Hematopoietic multipotent progenitor cell treated with erythropoietin and hydrocortisone succinate and interleukin-3 and kit ligand, for 8 days (in vitro differentiated cells): ENCODE measurements around the gene ATL2.
A peak's percentile ranks its signal among the peaks of the same experiment; 100 is the strongest.
"Not testable (repeated sequence)": the region's sequence is repeated elsewhere in the genome, so short reads cannot be mapped to it uniquely, and the experiment has no call there.

ENCODE experiments used
- DNase-seq: peaks from one replicate; pipeline ENCODE4 v3.0.0-alpha.2; 2015

The ATL2 gene

DNA sequence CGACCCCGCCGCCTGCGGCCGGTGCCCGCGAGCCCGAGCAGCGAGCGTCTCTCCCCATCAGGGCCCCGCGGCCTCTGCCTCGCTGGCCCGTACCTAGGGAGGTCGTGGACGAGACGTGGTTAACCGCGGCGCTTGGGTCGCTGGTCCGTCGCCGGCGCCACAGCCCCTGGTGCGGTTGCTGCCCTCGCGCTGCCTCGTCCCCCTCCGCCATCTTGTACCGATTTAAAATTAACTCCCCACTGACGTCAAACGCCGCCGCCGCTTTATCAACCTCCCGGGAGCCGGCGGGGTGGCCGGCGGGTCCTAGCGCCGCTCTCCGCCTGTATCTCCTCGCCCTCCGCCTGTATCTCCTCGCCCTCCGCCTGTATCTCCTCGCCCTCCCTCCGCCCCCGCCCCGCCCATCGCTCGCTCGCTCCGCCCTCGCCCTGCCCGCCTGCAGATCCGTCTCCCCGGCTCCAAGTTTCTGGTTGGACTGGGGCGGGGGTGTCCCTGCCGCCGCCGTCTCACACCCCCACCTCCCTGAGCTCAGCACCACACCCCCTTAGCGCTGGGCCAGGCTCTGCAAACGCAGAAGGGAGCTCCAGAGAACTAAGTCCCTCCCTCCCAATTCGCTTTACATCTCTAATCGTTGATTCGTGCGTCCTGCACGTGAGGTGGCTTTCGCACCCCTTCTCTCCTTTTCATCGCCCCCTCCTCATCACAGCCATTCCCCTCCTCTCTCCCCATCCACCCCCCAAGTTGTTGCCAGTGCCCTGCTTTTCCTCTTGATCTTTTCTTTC is at the start of gene ATL2:
Gene ATL2, minus strand, starts transcription at position 224 of the 779 bp plus-strand sequence. Its CDS starts 13 bp downstream, at position 211.
- DNase-seq: peak; percentile 94

DNA sequence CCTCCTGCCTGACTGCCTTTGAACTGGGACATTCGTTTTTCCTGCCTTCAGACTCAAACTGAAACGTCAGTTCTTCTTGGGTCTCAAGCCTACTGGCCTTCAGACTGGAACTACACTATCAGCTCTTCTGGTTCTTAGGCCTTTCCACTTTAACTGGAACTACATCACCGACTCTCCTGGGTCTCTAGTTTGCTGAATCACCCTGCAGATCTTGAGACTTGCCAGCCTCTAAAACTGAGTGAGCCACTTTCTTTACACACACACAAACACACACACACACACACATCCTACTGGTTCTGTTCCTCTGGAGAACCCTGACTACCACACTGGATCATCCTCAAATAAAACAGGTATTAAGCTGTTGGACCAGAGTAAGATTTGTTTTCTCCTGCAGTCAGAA is 46.7 kb upstream of the ATL2 start:
- no peak for DNase-seq

DNA sequence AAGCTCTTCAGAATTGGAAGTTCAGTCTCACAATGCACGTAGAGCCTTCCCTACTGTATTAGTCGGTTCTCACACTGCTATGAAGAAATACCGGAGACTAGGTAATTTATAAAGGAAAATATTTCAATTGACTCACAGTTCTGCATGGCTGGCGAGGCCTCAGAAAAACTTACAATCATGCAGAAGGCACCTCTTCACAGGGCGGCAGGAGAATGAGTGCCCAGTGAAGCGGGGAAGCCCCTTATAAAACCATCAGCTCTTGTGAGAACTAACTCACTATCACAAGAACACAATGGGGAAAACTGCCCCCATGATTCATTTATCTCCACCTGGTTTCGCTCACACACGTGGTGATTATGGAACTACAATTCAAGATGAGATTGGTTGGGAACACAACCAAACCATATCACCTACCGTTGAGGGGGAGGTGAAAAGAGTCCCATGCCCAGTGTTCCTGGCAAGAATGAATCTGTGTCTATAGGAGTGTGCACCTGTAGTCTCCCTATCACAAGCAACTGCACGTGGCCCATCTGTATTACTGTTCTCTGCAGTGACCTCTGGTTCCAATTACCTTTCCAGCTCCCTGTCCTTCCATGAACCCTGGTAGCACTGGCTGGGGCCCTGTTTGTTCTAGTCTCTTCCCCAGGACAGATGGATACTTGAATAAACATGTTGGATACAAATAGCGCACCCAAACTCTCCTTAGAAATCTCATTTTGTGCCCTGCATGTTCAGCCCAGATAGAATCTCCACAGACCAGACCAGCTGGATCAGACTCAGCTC is 44.4 kb upstream of the ATL2 start:
- DNase-seq: no peak

DNA sequence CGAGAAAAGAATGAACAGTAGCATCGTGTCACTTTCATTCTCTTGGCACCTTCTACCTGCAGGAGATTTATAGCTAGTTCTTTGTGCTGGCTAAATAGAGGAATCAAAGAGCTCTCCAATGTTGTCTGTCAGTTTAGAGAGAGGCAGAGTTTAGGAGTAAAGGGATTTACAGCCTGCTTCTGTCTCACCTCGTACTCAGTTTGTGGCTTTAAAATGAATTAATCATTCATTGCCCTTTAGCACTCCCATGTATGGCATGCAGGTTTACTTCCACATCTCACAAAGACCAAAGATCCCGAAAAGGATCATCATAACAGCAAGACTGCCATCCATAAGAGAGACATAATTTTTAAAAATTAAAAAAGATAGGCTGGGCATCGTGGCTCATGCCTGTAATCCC is 42.4 kb upstream of the ATL2 start:
- no peak for DNase-seq

GRCh38 chr2:38418735-38419134 is 41.7 kb upstream of the ATL2 start:
- DNase-seq: no peak

DNA sequence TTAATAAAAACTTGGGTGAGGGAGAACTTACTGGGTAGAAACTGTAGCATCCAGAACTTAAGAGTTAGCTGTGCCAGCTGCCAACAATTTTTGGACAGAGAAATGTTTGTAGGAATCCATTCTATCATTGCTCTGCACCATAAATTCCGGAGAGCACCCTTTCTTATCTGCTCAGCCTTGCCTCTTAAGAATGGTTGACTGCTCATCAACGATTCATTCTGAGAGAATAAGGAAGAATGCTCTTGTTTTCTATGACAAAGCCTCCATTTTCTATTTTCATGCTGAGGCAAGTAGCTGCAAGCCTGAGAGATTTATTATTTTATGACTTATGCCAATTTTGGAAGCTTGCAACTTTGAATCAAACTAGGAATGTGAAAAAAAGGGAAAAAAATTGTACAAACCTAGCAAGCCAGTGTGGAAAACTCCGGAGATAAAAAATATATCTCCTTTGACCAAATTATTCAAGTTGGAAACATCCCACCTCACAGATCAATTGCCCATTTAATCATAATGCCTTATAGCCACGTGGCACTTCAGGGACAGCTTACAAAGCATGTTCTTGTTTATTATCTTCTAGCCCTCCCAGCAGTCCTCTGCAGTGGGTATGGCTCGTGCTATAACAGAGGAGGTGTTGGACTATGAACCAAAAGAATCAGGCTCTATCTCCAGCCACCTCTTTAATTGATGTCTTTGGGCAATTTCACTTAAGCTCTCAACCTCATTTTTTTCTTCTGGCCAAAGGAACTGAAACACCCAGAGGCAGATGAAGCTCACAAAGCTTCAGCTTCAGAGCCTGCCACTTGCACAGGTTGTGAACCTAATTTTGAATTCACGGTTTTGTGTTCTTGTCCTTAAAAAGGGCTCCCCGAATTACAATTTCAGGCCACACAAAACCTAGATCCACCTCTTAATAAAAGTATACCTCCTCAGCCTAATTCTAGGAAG is 40.9 kb upstream of the ATL2 start:
- no peak for DNase-seq

- no peak for DNase-seq
Observed at GRCh38 chr2:38416296-38417036, 39.4 kb upstream of the ATL2 start.

DNA sequence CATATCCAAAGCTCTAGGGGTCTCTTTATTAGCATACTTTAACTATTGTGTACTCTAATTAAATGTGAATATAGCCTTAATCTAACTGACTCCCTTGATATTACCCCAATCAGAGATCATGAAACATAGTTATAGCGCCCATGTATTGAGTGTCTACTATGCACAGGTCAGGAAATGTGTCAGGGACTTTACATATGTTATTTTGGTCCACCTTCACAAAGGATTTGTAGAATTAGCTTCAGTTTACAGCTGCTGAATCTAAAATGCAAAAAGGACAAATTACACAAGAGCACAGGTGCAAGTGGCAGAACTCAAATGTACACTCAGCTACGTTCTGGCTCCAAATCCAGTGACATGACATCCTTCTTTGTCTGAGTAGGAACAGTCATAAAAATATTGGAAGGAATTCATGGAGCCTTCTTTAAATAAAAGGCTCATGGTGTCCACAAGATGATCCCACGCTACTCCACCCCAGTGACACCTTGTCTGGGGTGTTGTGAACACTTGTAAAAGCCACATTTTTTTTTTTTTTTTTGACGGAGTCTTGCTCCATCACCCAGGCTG is 38.7 kb upstream of the ATL2 start:
- DNase-seq: no peak

DNA sequence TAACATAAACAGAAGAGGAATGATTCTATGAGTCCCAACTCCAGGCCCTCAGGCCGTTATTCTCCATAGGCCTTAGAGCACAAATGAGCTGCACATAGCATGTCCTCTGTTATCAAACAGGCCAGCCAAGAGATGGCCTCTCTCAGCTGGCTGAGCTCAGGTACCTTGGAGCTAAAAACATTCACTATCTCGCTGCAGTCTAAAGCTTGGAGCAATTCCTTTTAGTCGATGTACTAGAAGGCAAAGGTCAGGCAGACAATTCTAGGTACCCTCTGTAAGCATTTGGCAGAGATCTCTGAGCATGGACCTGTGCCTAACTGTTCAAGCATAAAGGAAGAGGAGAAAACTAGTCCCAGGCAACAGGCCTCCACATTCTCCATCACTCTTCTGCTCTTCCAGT is 38.0 kb upstream of the ATL2 start:
- DNase-seq: no peak

DNA sequence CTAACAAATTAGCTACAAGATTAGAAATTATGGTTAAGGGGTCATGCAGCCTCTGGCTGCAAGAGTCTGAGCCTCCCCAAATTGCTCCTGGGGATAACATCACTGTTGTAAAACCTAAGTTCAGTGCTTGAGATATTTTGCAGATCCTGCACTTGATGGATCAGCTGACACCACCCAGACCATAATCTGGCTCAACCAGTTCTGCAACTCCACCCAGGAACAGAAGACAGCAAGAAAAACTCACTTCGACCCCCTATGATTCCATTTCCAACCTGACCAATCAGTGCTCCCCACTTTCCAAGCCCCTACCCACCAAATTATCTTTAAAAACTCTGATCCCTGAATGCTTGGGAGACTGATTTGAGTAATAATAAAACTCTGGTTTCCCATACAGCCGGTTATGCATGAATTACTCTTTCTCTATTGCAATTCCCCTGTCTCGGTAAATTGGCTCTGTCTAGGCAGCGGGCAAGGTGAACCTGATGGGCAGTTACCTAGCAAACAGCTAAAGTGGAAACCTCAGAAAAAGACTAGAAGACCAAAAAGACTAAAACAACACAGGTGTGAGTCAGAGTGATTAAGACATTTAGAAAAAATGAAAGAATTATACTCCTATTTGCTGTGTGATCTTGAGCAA is 35.3 kb upstream of the ATL2 start:
- not testable (repeated sequence) for DNase-seq

DNA sequence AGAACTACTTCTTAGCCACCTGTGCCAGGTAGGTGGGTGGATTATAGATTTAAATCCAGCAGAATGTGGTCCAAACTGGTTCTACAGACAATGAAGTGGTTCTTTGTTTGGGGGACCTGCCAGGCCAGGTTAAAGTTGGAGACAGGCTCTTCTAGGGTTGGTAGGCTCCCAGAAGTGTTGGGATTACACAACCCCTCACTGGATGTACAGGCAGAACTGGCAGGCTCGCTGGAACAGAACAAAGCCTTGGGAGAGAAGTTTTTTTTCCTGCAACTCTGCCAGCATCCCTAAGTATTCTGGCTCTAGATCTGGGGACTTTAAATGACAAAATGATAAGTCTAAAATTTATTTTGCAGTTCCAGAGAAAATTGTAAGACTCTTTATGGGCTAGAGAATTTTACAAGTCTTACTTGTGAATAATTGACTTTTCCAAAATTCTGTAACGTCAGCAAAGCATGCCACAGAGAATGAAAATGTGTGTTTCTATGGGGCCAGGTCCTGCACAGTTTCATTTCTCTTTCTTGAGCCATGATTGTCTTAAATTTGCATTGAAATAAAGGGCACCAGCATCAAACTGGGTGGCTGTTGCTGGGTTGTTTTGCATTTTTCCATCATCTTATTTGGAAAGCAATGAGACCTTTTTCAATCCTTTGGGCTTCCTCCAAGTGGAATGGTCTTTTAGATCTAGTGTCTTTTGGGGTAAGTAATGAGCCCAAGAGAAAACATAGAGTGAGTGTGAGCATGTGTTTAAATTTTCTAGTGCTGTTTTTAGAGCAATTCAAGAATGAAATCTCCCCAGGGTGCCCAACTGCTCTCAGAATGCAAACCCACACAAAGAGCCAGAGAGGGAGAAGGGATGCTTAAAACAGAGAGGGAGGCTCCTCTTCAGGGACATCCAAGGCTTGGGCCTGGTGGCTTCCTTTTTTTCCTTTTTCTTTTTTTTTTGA is 32.4 kb upstream of the ATL2 start:
- no peak for DNase-seq

DNA sequence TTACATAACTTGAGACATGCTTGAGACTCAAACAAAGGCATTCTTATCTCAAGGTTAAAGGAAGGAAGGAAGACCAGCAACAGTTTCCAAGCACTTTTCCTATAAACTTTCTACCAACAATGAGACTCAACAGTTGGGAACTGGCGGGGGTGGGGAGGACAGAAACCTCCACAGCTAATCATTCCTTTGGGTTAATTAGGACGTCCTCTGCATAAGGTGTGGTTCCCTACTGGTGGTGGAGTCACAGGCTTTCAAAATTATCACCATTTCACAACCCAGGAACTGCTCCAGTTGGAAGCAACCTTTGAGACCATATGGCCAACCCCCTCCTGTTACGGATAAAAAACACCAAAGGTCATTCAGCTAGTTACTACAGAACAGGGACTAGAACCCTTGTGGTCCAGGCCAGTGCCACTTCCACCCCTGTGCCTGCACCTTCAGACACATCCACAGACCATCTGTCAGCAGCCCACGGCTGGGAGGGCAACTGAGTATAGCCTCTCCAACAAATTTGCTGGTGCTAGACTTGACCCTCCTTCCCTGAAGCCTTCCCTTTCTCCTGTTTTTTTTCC is 30.1 kb upstream of the ATL2 start:
- DNase-seq: no peak

- DNase-seq: no peak
Observed at GRCh38 chr2:38406597-38407110, 29.6 kb upstream of the ATL2 start.

- DNase-seq: no peak
Observed at GRCh38 chr2:38405917-38406596, 29.0 kb upstream of the ATL2 start.

- DNase-seq: no peak
Observed at GRCh38 chr2:38400513-38400912, 23.4 kb upstream of the ATL2 start.

GRCh38 chr2:38398739-38399138 is 21.7 kb upstream of the ATL2 start:
- no peak for DNase-seq

DNA sequence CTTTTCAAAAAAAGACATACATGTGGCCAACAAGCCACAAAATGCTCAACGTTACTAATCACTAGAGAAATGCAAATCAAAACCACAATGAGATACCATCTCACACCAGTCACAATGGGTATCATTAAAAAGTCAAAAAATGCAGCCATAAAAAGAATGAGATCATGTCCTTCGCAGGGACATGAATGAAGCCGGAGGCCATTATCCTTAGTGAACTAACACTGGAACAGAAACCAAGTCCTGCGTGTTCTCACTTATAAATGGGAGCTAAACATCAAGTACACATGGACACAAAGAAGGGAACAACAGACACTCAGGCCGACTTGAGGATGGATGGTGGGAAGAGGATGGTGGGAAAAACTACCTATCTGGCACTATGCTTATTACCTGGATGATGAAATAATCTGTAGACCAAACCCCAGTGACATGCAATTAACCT is 17.8 kb upstream of the ATL2 start:
- no peak for DNase-seq

DNA sequence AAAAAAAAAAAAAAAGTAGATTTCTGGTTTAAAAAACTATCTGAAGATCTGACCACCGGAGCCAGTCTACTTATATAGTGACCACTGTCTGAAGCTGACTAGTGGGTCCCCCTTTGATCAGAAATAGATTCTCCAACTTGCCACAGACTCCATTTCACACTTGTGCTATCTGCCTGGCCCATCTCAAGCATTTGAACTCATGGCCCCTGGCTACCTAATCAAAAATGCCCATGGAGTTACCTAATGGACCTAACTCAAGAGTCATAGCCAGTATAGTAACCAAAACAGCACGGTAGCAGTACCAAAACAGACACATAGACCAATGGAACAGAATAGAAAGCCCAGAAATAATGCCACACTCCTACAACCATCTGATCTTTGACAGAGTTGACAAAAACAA is 17.0 kb upstream of the ATL2 start:
- DNase-seq: no peak

GRCh38 chr2:38390947-38391346 is 13.9 kb upstream of the ATL2 start:
- DNase-seq: no peak
